HG03108 (cell line): ENCODE measurements around the gene RFX8.

Experiments
- ATAC-seq: cut with Tn5 transposase; IDR thresholded peaks from one replicate; pipeline ENCODE4 v1.9.1; 2021; ENCODE audit warnings: moderate library complexity; ENCODE audit not compliant: unreplicated experiment

RFX8 gene

GRCh38 chr2:101412092-101412694 is 62.7 kb downstream of the RFX8 start:
- ATAC-seq = no peak

- no peak for ATAC-seq
Observed at GRCh38 chr2:101410746-101411145, 64.2 kb downstream of the RFX8 start.

GRCh38 chr2:101410114-101410513 is 64.8 kb downstream of the RFX8 start:
- no peak for ATAC-seq

DNA sequence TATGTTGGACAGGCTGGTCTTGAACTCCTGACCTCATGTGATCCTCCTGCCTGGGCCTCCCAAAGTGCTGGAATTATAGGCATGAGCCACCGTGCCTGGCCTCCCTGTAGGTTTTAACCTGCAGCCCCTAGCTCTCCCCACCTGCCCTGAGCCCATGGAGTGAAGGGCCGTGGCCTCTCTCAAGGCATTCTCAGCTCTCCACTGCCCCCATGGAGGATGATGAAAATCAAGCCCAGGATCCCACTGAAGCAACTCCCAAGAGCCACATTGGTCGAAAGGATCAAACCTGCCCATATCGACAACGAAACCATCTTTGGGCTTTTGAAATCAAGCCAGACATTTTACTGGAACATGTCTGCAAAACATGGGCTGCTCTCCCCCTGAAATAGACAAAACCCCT is 65.2 kb downstream of the RFX8 start:
- ATAC-seq = no peak

DNA sequence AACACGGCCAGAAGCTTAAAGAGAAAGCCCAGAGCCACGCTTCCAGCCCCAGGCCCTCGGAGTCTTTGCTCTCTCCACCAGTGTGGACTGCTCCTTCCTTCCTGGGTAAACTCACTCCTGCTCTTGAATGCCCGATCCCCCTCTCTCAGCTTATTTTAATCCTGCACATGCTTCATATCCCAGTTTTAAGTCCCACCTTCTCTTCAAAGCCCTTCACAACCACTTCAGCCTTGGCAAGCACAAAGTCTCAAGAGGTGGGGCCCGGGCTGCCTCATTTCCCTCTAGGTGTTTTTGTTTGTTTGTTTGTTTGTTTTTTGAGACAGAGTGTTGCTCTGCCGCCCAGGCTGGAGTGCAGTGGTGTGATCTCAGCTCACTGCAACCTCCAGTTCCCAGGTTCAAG is 66.0 kb downstream of the RFX8 start:
- ATAC-seq = no peak

- no peak for ATAC-seq
Observed at GRCh38 chr2:101405351-101405899, 69.5 kb downstream of the RFX8 start.

- no peak for ATAC-seq
Observed at GRCh38 chr2:101403745-101404144, 71.2 kb downstream of the RFX8 start.

DNA sequence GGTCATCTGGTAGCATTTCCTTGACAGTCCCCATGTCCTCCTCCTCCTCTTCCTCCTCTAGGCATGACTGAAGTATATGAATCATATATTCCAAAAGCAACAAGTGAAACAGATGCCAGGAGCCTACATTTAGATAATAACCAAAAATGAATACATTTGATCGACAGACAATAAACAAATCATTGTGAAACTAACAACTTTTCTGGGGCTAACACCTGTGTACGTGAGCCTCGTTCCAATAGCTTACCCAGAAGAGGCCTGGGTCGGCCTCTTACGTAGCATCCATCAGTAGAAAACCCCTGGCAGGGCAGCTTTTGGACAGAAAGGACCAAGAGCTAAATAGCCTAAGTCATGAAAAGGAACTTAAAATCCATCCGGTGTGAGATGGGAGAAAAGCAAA is 72.3 kb downstream of the RFX8 start:
- no peak for ATAC-seq

GRCh38 chr2:101401906-101402305 is 73.0 kb downstream of the RFX8 start:
- no peak for ATAC-seq

DNA sequence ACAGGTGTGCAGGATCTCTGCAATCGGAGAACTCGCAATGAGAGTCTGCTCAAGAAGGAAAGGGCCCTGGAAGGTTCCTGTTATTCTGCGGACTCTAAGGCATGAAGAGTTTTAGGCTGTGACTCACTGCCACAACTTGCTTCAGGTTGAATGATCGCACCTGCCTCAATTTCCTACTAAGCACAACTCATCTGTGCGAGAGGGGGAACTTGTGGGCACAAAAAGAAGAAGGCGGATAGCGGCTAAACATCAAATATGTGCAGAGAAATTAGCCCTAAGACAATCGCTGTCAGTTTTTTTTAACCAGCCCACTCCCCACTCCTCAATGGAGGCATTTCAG is 73.6 kb downstream of the RFX8 start:
- ATAC-seq = no peak

DNA sequence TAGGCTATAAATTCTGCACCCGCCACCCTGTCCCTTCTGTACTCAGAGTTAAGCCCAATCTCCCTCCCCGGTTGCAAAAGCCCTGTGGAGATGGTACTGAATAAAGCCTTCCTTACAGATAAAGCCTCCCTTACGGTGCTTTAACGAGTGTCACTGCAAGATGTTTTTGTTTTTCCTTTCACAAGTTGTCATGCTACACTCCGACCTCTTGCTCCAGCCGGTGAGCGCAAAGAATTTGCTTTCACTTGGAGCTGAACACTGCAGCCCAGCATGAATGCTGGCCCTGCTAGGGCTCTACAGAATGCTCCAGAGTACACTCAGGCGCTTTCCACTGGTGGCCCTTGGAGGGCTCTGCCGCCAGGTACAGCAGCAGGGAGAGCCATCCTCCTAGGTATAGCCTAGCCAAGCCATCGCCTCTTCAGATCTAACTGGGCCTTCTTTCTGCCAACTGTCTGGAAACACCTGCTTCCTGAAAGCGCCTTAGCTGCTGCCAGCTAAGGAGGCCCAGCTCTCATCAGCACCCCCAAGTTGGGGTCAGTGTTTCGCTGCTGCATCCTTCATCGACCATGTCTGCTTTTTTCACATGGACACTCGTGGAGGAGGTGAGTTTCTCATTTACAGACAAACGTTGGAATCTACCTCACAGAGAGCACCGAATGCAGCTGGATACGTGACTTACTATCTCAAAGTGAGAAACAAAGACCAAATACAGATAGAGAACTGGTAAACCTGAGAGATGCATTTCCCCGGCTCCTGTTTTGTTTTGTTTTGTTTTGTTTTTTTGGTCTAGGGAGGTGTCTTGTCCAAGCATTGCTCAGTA is 74.2 kb downstream of the RFX8 start:
- no peak for ATAC-seq

DNA sequence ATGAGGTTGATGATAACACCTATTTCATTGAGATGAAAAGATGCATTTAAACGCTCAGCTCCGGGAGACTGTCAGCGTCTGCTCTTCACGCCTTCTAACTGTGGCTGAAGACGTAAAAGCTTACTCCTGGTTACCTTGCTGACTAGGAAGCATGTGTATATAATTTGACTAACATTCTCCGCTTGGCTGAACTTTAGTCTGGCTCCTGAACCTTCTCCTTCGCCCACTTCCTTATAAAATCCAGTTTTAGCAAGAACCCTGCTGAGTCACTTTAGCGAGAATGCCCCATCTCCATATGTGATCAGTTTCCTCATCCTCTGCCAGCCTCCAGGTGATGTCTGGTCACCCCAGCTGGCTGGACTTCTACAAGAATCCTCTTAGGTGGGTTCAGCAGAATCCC is 74.9 kb downstream of the RFX8 start:
- ATAC-seq = no peak

GRCh38 chr2:101399021-101399799 is 75.7 kb downstream of the RFX8 start:
- ATAC-seq = no peak

GRCh38 chr2:101398116-101398821 is 76.6 kb downstream of the RFX8 start:
- no peak for ATAC-seq

GRCh38 chr2:101396316-101396717 is 78.6 kb downstream of the RFX8 start:
- no peak for ATAC-seq

DNA sequence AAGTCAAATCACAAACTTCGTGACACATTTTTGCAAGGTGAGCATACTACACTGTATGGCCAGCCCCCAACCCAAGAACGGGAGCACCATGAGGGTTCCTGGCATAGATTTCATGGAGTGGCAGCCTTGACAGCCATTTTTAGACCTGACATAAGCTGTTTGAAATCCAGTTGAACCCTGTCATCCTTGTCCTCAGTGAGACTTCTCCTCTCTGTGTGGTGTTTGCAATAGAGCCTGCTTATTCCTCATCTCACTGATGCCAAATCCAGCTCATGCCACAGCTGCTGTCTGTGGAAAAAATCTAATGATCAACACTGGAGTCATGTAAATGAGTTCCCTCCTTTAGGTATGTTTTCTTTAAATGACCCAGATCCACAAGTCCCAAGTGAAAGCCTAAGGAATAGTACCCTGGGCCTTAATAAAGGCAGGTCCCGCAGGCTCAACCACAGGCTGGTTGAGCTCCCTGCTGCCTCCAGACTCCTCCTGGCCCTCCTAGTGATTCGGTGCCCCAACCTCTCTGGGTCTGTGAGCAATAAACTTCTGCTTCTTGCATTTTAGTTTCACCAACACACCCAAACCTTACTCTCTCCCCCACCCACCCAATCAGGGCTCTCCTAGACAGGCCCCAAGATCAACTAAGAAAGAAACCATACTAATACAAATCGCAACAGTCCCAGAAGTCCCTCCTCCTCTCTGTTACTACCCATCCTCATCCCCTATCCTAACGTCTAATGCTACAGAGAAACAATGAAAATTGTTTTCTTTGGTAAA is 79.2 kb downstream of the RFX8 start:
- ATAC-seq = no peak

GRCh38 chr2:101388232-101388631 is 86.7 kb downstream of the RFX8 start:
- no peak for ATAC-seq

- ATAC-seq = no peak
Observed at GRCh38 chr2:101387151-101387834, 87.6 kb downstream of the RFX8 start, which contains the start of gene CREG2. Gene CREG2, minus strand, starts transcription at chr2:101387503. Its CDS starts 46 bp downstream, at chr2:101387457.

- no peak for ATAC-seq
Observed at GRCh38 chr2:101386599-101387150, 88.2 kb downstream of the RFX8 start.
